SU-DHL-6 (cell line): ENCODE measurements around the gene CREB3L4.
A peak's percentile ranks its signal among the peaks of the same experiment; 100 is the strongest.

ENCODE experiments used
- H2AFZ ChIP-seq: fragments of 200-600 bp; sonication (generic); 2 replicates; pipeline ENCODE4 v1.6.1; 2014; ENCODE audit warnings: low read depth, mild to moderate bottlenecking, moderate library complexity, mixed read lengths, antibody characterized with exemption, low read length; ENCODE audit not compliant: severe bottlenecking
- H3F3A ChIP-seq: fragments of 200-600 bp; shearing (Covaris generic); 2 replicates; pipeline ENCODE4 v1.6.0; 2016; ENCODE audit warnings: antibody characterized with exemption, mild to moderate bottlenecking; ENCODE audit not compliant: insufficient read depth
- H3K27ac ChIP-seq: fragments of 200-600 bp; sonication (generic); 2 replicates; pipeline ENCODE4 v1.5.1; 2016; ENCODE audit warnings: low read depth, mild to moderate bottlenecking, low read length, moderate library complexity, mixed read lengths
- H3K27me3 ChIP-seq: fragments of 200-600 bp; sonication (generic), shearing (Covaris generic); 2 replicates; pipeline ENCODE4 v1.6.0; 2014; ENCODE audit warnings: mild to moderate bottlenecking, low read length
- H3K36me3 ChIP-seq: fragments of 200-600 bp; sonication (generic); 2 replicates; pipeline ENCODE4 v1.6.1; 2014; ENCODE audit warnings: mild to moderate bottlenecking, low read length, mixed read lengths
- H3K4me2 ChIP-seq: fragments of 300-600, 200-600 bp; shearing (Covaris generic), sonication (generic); 2 replicates; pipeline ENCODE4 v1.6.0; 2014; ENCODE audit warnings: low read length, low read depth, mild to moderate bottlenecking; ENCODE audit not compliant: poor library complexity, severe bottlenecking
- H3K4me3 ChIP-seq: fragments of 200-600 bp; sonication (generic); 2 replicates; pipeline ENCODE4 v1.5.1; 2014; ENCODE audit warnings: antibody characterized with exemption, low read length, mild to moderate bottlenecking, mixed read lengths; ENCODE audit not compliant: insufficient read depth, poor library complexity, severe bottlenecking
- H3K79me2 ChIP-seq: fragments of 200-600 bp; sonication (generic); 2 replicates; pipeline ENCODE4 v1.6.1; 2014; ENCODE audit warnings: mild to moderate bottlenecking, low read length, moderate library complexity; ENCODE audit not compliant: insufficient read depth
- H3K9ac ChIP-seq: fragments of 200-600 bp; sonication (generic); 2 replicates; pipeline ENCODE4 v1.7.0; 2014; ENCODE audit warnings: mild to moderate bottlenecking, low read length
- H3K9me2 ChIP-seq: fragments of 200-600 bp; sonication (generic); replicated peaks from 2 replicates; pipeline ENCODE4 v1.6.1; 2014; ENCODE audit warnings: low read length; ENCODE audit not compliant: insufficient read depth
- H3K9me3 ChIP-seq: fragments of 200-600 bp; sonication (generic); 2 replicates; pipeline ENCODE4 v1.6.1; 2014; ENCODE audit warnings: low read length, mixed read lengths; ENCODE audit not compliant: insufficient read depth
- H4K20me1 ChIP-seq: fragments of 200-600 bp; sonication (generic); 2 replicates; pipeline ENCODE4 v1.6.1; 2014; ENCODE audit warnings: low read depth, mild to moderate bottlenecking, antibody characterized with exemption, low read length, moderate library complexity, mixed read lengths
- EZH2phosphoT487 ChIP-seq: fragments of 200-600 bp; sonication (generic), shearing (Covaris generic); conservative IDR thresholded peaks from 2 replicates; pipeline ENCODE4 v1.6.1; 2018; ENCODE audit warnings: mild to moderate bottlenecking, antibody characterized with exemption, low read length, moderate library complexity, mixed read lengths
- TF ChIP-seq, protein P1 (sequence below): fragments of 200-600 bp; sonication (generic); IDR thresholded peaks from one replicate; pipeline ENCODE4 v1.5.1; 2017; ENCODE audit warnings: antibody characterized with exemption, mild to moderate bottlenecking, low read length, moderate library complexity; ENCODE audit not compliant: insufficient read depth, poor library complexity, severe bottlenecking

Gene CREB3L4

DNA sequence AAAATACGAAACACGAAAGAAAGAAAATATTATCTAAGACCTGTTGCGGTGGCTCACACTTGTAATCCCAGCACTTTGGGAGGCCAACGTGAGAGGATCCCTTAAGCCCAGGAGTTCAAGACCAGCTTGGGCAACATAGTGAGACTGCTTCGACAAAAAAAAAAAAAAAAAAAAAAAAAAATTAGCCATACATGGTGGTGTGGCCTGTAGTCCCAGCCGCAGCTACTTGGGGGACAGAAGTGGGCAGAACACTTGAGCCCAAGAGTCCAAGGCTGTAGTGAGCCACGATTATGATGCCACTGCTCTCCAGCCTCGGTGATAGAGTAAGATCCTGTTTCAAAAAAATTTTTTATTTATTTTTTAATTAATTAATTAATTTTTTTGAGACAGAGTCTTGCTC, 19.9 kb downstream of the CREB3L4 start:
- Histone ChIP-seq H3K9me3 (no peaks in the 10 kb centered on the region), H3K4me3 (no peak overlapping the region), H3F3A (peaks cover 21% of the 10 kb centered on the region), H4K20me1 (peaks cover 6% of the 10 kb centered on the region), H3K27me3 (no peaks in the 10 kb centered on the region), H2AFZ (peak overlapping the region; percentile 89), H3K4me2 (peak overlapping the region; percentile 67), H3K9ac (peak overlapping the region; percentile 34), H3K9me2 (no peaks in the 10 kb centered on the region), H3K79me2 (peaks cover 18% of the 10 kb centered on the region), H3K36me3 (peaks cover 13% of the 10 kb centered on the region), H3K27ac (peak overlapping the region; percentile 63)
- TF ChIP-seq, protein P1, sequence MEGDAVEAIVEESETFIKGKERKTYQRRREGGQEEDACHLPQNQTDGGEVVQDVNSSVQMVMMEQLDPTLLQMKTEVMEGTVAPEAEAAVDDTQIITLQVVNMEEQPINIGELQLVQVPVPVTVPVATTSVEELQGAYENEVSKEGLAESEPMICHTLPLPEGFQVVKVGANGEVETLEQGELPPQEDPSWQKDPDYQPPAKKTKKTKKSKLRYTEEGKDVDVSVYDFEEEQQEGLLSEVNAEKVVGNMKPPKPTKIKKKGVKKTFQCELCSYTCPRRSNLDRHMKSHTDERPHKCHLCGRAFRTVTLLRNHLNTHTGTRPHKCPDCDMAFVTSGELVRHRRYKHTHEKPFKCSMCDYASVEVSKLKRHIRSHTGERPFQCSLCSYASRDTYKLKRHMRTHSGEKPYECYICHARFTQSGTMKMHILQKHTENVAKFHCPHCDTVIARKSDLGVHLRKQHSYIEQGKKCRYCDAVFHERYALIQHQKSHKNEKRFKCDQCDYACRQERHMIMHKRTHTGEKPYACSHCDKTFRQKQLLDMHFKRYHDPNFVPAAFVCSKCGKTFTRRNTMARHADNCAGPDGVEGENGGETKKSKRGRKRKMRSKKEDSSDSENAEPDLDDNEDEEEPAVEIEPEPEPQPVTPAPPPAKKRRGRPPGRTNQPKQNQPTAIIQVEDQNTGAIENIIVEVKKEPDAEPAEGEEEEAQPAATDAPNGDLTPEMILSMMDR = no peak
- TF ChIP-seq EZH2phosphoT487 = no peak

DNA sequence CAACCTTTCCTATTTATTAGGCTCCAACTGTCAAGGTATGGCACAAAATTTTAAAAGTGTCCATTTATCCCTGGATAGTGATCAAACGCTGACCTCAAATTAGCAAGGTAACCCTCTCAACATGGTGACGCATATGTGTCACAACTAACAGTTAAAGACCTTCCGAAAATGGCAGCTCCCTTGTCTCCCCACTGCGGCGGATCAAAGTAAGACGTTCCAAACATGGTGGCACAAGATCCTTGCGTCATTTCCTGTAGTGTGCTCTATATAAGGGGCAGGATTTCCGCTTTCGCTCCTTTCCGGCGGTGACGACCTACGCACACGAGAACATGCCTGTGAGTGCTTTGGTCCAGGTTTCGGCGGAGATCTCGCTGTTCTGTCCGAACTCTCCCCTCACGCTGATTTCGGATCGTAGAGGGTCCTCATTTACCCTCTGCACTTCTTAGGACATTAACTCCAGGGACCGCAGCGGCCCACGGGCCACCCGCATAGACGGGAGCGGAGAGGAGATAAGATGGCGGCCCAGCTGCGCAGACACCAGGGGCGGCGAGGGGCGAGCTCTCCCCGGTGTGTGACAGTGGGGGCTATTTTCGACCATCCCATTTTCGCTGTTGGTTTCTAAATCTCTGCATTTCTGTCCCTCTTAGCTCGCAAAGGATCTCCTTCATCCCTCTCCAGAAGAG, 22.9 kb downstream of the CREB3L4 start, which contains the start of gene RPS27:
Gene RPS27 (plus strand): TSS at position 295 of the 683 bp plus-strand sequence. CDS start 35 bp downstream, at position 330.
- H3K9me3 ChIP-seq = no peaks in the 10 kb centered on the region

DNA sequence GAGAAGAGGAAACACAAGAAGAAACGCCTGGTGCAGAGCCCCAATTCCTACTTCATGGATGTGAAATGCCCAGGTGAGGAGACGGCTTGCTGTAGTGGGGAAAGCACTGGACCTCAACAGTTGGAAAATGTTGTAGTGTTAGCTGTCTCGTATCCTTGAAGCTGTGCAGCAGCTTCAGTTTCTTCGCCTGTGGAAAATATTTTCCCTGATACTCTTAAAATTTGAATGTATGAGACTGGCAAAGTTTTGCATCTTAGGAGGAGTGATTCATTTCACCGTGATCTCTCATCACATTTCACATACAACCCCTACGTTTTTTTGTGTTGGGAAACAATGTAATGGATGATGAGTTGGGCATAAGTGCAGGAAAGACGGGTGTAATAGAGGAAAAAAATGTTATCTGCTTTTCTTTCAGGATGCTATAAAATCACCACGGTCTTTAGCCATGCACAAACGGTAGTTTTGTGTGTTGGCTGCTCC, 23.5 kb downstream of the CREB3L4 start:
- Histone ChIP-seq H3K79me2 (peaks cover 23% of the 10 kb centered on the region), H3K4me2 (peak overlapping the region; percentile 88), H3F3A (peaks cover 49% of the 10 kb centered on the region), H3K36me3 (peaks cover 30% of the 10 kb centered on the region), H2AFZ (no peak overlapping the region), H3K9me2 (no peaks in the 10 kb centered on the region), H3K27ac (peak overlapping the region; percentile 79), H3K4me3 (peak overlapping the region; percentile 86), H4K20me1 (peaks cover 8% of the 10 kb centered on the region), H3K9me3 (no peaks in the 10 kb centered on the region), H3K9ac (peak overlapping the region; percentile 90), H3K27me3 (no peaks in the 10 kb centered on the region)
- TF ChIP-seq, protein P1 = no peak
- no peak for TF ChIP-seq EZH2phosphoT487

More for the DNA sequence above, 22.9 kb downstream of the CREB3L4 start, which contains the start of gene RPS27:
- H3F3A ChIP-seq = peaks cover 47% of the 10 kb centered on the region
- H3K4me3 ChIP-seq = peak within 1 kb of the TSS; percentile 86
- H3K36me3 ChIP-seq = peaks cover 29% of the 10 kb centered on the region
- H3K9ac ChIP-seq = peak within 1 kb of the TSS; percentile 90
- no peaks in the 10 kb centered on the region for H3K27me3 ChIP-seq
- H3K27ac ChIP-seq = peak within 1 kb of the TSS; percentile 79
- no peaks in the 10 kb centered on the region for H3K9me2 ChIP-seq
- TF ChIP-seq, protein P1 = no peak
- peaks cover 8% of the 10 kb centered on the region for H4K20me1 ChIP-seq
- peaks cover 23% of the 10 kb centered on the region for H3K79me2 ChIP-seq
- peak within 1 kb of the TSS; percentile 88 for H3K4me2 ChIP-seq
- H2AFZ ChIP-seq = peak within 1 kb of the TSS; percentile 66
